ENCODE results near the gene FAM25G.

Gene FAM25G

DNA sequence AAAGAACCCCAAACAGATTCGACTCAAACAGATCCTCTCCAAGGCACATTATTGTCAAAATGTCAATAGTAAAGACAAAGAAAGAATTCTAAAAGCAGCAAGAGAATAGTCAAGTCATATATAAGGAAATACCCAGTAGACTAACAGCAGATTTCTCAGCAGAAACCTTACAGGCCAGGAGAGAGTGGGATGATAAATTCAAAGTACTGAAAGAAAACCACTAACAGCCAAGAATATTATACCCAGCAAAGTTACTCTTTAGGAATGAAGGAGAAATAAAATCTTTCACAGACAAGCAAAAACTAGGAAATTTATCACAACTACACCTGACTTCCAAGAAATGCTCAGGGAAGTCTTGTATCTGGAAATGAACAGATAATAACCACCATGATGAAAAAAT lies 45.8 kb downstream of the FAM25G start:
- DNase-seq = no peak

DNA sequence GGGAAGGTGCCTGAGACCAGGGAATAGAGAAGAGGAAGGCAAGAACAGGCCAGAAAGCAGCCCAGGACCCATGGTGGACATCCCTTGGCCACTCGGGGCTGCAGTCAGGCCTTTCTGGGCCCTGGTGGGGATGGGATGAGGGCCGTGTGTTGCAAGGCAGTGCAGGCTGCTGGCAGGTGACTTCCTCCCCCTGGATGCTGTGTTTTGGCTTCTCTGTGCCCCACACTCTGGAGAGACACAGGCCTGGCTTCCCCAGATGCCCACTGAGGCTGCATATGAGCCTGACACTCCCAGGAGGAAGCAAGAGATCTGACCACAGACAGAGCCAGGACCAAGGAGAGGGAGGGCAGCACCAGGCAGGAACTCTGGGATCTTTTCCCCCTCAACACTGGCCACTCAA lies 47.5 kb downstream of the FAM25G start:
- DNase-seq = no peak

DNA sequence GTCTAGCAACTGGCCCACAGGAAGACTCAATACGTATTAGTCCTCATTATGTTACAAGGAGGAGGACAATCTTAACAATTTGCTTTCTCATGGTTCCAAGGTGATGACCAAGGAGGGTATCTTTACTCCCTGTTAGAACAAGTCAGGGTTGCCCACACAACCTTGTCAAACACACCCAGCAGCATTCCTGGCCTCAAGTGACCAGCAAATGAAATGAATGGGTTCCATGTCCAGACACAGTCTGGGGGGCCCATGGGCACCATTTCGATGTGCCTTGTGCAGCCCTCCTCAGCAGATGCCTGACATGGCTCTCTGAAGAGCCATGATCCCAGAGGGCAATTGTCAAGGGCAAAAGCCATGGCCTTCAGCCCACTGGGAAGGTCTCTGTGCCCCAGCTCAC lies 48.4 kb downstream of the FAM25G start:
- no peak for DNase-seq

DNA sequence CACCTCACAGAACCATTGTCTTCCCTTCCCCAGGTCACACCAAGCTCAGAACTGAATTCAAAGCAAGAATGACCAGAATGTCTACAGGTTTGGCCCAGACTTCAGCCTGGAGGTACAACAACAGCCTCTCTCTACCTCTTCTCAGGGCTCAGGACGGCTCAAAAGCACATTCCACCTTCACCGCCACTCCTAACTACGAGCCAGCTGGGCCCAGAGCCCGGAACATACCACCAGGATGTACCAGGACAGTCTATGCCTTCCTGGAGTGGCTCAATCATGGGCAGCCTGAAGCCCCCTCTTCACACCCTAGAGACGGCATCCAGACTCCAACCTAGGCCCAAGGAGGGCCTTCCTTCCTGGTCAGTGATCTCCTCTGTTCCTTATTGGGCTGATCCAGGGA lies 49.1 kb downstream of the FAM25G start:
- DNase-seq = no peak

DNA sequence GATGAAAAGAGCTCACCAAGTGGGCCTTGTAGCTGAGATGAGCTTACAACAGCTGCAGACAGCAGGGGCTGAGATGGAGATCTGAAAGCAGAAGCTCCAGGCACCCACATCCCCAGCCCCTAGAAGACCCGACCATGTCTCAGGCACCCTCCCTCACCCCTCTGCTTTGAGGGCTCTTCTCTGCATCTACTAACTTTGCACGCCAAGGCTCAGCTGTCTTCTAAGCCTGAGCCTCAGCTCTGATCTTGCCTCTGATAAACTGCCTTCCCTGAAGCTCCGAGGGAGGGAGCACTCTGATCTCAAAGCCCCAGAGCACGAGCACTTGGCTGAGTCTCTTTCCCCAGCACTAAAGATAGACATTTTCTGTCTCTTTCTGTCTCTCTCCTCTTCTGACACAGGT lies 49.6 kb downstream of the FAM25G start:
- no peak for DNase-seq

DNA sequence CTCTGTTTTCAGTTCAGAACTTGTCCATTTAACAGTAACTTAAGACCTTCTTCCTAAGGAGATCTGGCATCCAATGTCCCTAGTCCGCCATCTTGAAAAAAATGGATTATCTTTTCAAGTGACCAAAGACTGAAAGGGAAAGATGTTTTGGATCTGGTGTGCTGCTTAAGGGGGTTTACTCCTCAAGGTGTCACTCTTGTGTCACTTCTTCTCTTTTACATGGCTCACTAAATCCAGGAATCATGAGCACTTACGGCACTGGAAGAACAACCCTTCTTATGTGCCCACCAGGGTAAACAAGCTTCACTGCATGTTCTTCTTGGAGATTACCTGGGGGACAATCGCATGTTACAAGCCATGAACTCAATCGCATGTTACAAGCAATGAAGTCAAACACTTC lies 51.3 kb downstream of the FAM25G start:
- no peak for DNase-seq

DNA sequence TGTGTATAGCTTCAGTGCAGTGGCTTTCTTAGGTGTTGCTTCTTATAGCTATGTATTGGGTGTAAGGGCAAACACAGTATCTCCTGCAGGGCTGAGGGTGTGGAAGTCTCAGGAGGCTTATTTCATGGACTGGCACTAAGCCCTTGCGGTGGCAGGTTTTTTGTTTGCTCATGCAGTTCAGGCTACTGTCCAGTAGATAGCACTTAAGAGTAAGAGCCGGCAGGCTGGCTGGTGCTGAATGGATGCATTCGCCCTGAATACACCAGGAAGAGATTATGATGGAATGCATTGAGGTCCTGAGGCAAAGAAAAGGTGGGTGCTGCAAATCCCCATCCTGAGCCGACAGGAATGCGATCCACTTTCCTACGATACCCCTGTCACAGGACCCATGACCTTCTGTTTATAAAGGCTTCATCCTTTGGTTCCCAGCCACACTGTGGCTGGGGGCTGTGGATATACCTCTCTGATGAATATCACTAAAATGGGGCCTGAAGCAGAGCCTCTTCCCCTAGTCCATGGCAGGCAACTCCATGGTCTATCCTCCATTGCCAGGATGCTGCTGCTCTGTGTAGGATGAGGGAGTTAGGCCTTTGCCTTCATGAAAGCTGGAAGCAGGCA lies 52.5 kb downstream of the FAM25G start:
- DNase-seq = no peak

All from activated naive CD4-positive, alpha-beta T cell treated with anti-CD3 and anti-CD28 coated beads, Interleukin-2, amount 50 U/mL, for 16 hours (primary cell).